Keratinocyte (primary cell): ENCODE data around the gene NT5M.

Experiments
- CTCF ChIP-seq, 3 experiments: IDR thresholded peaks in 1 of 3; conservative IDR thresholded peaks in 1 of 3; optimal IDR thresholded peaks in 1 of 3; 2 replicates in 2 of 3; 3 replicates in 1 of 3; pipeline versions ENCODE3 to v1.5.1; 2011; ENCODE audit warnings: low read length in 3 of 3, mild to moderate bottlenecking in 3 of 3, moderate library complexity in 2 of 3, control low read depth in 1 of 3, inconsistent platforms in 1 of 3; ENCODE audit not compliant: insufficient read depth in 2 of 3; ENCODE audit errors: extremely low read depth in 1 of 3
- EZH2 ChIP-seq: IDR thresholded peaks from one replicate; pipeline ENCODE4 v1.6.1; 2012; ENCODE audit warnings: inconsistent platforms, mild to moderate bottlenecking, low read length, moderate library complexity

- TF ChIP-seq CTCF (optimal IDR thresholded peaks at IDR 0.05 in 1 of 3, IDR thresholded peaks at IDR 0.05 in 1 of 3, conservative IDR thresholded peaks at IDR 0.05 in 1 of 3; ENCODE audit: extremely low read depth in 1 of 3, insufficient read depth in 2 of 3, low read length in 3 of 3) (no peak), EZH2 (no peak)
These were observed 796 bp downstream of the NT5M start for GRCh38 chr17:17303847-17304490.
